Colon (tissue), 2 donors: Measurements from ENCODE around the gene AP2A2.

ENCODE experiments used
- FAIRE-seq: peaks from 2 replicates; lab custom pipeline; 2012; peaks lifted over from hg19 to GRCh38; lab: Jason Lieb, UNC
- donor health status: control.
- donor health status: control.

Gene AP2A2

GRCh38 chr11:1059759-1060158 lies 134.1 kb downstream of the AP2A2 start:
- no peak for FAIRE-seq

- FAIRE-seq = no peak
Observed at GRCh38 chr11:1060410-1060809, 134.7 kb downstream of the AP2A2 start.

GRCh38 chr11:1060852-1061616 lies 135.4 kb downstream of the AP2A2 start:
- no peak for FAIRE-seq
